GM18909 (cell line): Measurements from ENCODE around the gene FBH1.
"Not testable (repeated sequence)": the region's sequence is repeated elsewhere in the genome, so short reads cannot be mapped to it uniquely, and the experiment has no call there.

Experiments
- ATAC-seq: cut with Tn5 transposase; IDR thresholded peaks from one replicate; pipeline ENCODE4 v1.9.1; 2021; ENCODE audit warnings: mild to moderate bottlenecking; ENCODE audit not compliant: unreplicated experiment, poor library complexity

FBH1 gene

GRCh38 chr10:5900247-5900646 lies 10.2 kb downstream of the FBH1 start:
- no peak for ATAC-seq

GRCh38 chr10:5902511-5903274 lies 12.7 kb downstream of the FBH1 start:
- no peak for ATAC-seq

- ATAC-seq = no peak
Observed at GRCh38 chr10:5903563-5903962, 13.5 kb downstream of the FBH1 start.

- peak; percentile 95 for ATAC-seq
Observed at GRCh38 chr10:5904227-5904626, 14.2 kb downstream of the FBH1 start.

GRCh38 chr10:5905854-5906507 lies 15.9 kb downstream of the FBH1 start:
- ATAC-seq = no peak

GRCh38 chr10:5906651-5907050 lies 16.6 kb downstream of the FBH1 start:
- ATAC-seq = no peak

DNA sequence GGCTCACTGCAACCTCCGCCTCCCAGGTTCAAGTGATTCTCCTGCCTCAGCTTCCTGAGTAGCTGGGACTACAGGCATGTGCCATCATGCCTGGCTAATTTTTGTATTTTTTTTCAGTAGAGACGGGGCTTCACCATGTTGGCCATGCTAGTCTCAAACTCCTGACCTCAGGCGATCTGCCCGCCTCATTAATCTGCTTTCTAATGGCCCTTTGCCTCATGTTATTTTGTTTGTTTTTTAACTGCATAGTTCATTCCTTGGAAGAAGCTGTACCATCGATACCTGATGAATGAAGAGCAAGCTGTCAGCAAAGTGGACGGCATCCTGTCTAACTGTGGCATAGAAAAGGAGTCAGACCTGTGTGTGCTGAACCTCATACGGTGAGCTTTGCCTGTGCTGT lies 18.6 kb downstream of the FBH1 start:
- not testable (repeated sequence) for ATAC-seq

DNA sequence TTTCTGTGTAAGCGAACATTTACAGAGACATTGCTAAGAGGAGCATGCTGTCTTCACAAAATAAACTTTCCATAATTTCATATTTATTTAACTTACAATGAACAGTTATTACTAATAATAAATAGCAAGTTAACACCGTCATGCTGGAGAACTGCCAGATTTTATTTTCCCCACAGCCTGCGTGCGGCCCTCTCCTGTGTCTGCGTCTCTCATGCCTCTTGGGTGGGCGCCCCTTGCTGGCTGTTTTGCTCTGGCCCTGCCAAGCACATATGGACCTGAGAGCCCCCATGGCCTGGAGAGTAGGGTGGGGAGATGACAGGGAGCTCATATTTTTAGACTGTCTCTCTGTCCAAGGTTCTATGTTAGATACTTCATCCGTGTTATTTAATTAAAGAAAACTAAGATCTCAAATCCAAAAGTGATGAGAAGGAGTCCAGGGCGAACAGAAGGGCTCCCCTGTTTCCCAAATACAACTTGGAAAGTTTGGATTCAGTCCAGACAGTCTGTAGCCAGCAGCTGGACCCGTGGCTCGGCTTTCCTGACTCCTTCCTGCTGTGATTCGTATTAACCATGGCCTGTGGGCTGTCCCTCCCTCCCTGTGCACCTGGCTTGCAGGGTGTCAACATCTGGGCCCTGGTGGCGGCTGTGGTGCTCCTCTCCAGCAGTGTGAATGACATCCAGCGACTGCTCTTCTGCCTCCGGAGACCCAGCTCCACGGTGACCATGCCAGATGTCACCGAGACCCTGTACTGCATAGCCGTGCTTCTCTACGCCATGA lies 20.5 kb downstream of the FBH1 start:
- ATAC-seq = no peak

DNA sequence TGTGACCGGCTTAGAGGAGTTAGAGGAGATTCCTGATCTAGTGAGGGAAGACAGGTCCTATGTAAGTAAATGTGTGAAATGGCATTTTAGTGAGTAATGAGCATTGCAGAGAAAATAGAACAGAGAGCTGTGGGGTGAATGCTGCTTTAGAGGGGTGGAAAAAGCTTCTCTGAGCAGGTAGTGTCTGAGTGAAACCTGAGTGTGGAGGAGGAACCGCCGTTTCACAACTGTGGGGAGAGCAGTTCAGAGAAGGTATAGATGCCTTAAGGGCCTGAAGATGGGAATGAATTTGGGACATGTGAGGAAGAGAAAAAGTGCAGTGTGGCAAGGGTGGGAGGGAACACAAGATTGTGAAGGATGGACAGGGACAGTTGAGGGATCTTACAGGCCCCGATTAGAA lies 21.6 kb downstream of the FBH1 start:
- ATAC-seq = no peak

DNA sequence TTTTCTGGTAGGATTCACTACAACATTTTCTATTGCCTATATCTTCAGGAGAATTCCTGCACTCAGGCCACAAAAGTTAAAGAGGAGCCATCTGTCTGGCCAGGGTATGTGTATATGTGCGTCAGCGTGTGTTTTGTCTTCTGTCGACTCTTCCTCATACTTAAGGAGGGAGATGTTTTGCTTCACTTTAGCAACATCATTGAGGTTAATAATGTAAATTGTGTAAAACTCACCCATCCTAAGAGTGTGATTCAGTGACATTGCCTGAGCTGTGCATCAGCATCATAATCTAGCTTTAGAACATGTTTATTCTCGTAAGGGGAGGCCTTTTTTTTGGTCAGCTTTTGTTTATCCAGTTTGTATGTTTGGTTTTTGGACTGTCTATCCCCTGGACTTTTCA lies 23.7 kb downstream of the FBH1 start:
- ATAC-seq = no peak

- no peak for ATAC-seq
Observed at GRCh38 chr10:5915451-5915850, 25.4 kb downstream of the FBH1 start.

DNA sequence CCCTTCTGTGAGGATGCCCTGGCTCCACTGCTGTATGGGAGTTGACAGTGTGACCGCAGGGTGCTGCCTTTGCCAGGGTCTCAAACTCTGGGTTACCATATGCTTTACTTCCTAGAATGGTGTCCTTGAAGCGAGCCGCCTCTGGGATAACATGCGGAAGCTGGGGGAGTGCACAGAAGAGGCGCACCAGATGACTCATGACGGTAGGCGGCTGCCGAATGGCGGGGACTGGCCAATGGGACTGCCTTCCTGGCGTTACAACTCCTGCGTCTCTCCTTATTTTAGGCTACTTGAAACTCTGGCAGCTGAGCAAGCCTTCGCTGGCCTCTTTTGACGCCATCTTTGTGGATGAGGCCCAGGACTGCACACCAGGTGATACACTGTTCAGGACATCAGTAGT lies 27.3 kb downstream of the FBH1 start:
- no peak for ATAC-seq

DNA sequence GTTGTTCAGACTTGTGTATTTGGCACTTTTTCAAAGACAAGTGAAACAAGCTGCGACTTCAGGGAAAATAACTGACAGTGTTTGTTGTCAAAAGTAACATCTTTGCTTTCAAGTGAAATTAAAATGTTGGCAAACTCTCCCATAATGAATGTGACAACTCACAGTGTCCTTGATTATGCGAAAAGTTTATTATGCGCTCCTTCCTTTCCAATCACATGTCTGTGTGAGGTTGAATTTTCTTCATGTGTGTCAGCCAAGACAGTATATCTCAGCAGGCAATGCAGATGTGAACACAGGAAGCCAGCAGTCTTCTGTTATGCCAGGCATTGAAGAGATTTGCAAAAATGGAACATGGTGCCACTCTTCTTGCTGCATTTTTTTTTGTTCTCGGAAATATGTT lies 28.7 kb downstream of the FBH1 start:
- no peak for ATAC-seq

DNA sequence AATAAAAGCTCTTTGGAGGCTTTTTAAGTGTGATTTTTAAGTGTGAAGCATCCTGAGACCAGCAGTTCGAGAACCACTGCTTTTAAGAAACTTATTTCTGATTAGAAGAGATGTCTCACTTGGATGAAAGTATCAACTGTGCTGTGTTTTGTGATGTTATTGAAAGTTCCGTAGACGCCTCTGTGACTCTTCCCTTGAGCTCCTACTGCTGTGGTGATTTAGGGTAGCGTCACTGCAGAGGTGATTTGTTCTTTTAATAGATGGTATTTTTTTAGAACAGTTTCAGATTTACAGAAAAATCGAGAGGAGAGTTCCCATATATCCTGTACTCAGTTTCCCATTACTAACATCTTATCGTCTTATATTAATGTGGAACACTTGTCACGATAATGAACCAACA lies 29.5 kb downstream of the FBH1 start:
- ATAC-seq = no peak

GRCh38 chr10:5921746-5922145 lies 31.7 kb downstream of the FBH1 start:
- no peak for ATAC-seq

GRCh38 chr10:5924889-5925288 lies 34.8 kb downstream of the FBH1 start:
- no peak for ATAC-seq

DNA sequence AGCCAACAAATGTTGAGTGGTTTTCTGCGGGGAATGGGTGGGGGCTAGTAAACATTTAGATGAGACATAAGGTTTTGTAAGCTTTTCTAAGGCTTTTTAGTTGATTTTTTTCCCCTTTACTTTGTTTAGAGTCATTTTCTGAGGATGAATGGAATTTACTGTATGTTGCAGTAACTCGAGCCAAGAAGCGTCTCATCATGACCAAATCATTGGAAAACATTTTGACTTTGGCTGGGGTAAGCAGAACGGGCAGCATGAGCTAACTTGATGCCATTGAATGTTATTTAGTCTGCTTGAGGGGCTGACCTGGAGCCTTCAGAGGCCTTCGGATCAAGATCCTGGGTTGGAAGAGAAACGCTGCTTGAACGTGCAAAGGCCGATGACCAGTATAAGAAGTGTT lies 37.3 kb downstream of the FBH1 start:
- ATAC-seq = no peak

DNA sequence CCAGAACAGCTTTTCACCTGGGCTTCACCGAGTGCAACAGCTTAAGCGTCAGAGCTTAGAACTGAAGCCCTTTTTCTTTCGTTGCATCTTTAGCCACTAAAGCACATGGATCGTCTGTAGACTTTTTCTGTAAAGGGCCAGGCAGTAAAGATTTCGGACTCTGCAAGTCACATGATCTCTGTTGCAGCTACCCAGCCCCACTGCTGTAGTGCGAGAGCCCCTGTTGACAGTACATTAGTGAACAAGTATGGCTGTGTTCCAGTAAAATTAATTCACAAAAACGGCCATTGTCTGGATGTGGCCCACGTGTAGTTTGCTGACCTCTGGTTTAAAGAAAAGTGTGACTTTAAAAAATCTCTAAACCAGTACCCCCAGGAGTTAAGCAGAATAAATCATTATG lies 39.4 kb downstream of the FBH1 start:
- ATAC-seq = no peak

DNA sequence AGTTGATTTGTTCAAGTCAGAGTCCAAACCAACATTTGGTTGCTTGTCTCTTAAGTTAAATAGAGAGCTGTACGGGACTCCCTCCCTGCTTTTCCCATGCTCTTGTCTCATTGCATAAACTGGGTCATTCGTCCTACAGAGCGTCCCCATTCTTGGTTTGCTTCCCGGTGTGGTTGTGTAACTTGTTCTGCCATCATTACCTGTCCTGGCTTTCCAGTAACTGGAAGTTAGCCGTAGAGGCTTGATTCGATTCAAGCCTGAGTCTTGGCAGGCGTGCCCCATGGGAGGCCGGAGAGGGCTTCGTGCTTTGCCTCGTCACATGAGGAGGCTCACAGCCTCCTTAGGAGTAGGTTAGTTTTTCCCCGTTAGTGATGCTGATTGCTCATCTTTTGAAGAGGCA lies 40.2 kb downstream of the FBH1 start:
- no peak for ATAC-seq

DNA sequence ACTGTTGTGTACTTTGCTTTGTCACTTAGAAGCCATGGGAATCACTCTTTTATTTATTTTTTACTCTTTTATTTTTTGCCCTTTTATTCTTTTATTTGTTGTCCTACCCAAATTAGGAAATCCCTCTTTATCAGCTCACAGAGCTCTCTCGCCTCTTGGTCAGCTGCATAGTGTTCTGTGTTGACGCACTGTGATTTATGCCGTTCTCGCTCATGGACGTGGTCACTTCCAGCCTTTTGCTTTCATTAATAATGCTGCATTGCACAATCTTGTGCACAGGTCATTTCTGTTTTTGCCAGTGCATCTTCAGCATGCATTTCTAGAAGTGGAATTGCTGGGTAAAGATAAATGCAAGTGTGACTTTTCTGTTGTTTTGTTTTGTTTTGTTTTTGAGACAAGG lies 42.3 kb downstream of the FBH1 start:
- ATAC-seq = no peak

GRCh38 chr10:5933909-5934546 lies 44.0 kb downstream of the FBH1 start:
- no peak for ATAC-seq
